ENCODE measurements around the gene ZNF683.

ZNF683 gene

DNA sequence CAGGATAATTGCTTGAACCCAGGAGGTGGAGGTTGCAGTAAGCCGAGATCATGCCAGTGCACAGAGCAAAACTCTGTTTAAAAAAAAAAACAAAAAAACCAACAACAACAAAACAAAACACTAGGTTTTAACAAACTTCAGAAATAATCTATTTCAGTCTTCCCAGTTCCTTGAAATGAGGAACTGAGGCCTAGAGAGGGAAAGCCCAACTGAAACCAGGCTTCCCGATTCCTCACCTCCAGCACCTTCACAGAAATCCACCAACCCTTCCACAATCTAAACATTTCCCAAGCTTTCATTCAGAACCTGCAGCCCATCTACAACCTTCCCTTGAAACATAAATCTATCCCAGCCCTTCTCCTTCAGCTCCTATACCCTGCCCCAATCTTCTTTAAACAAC is 55.4 kb downstream of the ZNF683 start:
- peak overlapping the region; percentile 89 for H3K9ac ChIP-seq (ENCODE audit: low read length)

DNA sequence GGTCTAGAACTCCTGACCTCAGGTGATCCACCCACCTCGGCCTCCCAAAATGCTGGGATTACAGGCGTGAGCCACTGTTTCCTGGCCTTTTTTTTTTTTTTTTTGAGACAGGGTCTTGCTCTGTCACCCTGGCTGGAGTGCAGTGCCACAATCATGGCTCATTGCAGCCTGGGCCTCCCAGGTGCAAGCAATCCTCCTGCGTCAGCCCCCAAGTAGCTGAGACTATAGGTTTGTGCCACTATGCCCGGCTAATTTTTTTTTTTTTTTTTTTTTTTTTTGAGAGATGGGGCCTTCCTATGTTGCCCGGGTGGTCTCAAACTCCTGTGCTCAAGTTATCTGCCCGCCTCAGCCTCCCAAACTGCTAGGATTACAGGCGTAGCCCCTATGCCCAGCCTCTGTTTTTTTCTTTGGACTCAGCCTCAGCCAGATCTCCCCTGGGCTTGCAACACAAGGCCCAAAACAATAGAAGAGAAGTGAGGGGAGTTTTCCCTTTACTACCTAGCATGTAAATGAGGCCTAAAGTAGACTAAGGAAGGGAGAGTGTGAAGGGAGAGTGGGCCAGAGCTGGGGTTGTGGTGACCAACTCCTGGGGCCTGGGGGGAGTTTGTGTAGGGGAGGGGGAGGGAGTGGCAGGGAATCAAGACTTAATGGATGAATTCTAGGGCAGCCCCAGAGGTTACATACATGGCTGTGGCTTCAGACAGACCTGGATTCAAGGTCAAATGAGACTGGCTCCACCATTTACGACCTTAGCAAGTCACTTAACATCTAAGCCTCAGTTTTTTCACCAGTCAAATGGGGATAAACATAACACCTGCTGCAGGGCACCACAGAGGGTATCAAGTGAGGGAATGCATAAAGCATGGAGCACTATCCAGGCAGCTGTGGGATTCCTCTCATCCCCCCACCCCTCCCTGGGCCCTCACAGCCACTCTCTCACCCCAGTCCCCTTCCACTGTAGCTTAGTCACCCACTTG is 56.4 kb downstream of the ZNF683 start:
- Histone ChIP-seq H3K36me3 (ENCODE audit: low read length) (no peaks in the 10 kb centered on the region), H3K4me2 (ENCODE audit: low read depth, low read length, poor library complexity, severe bottlenecking) (peak overlapping the region; percentile 84), H3K9me3 (ENCODE audit: insufficient read depth, low read length) (no peaks in the 10 kb centered on the region), H3K79me2 (ENCODE audit: insufficient read depth, low read length) (peaks cover 20% of the 10 kb centered on the region), H3F3A (ENCODE audit: insufficient read depth) (peaks cover 48% of the 10 kb centered on the region), H3K9ac (ENCODE audit: low read length) (peak overlapping the region; percentile 89), H3K4me3 (ENCODE audit: insufficient read depth, low read length, poor library complexity, severe bottlenecking) (peak overlapping the region; percentile 73), H2AFZ (ENCODE audit: low read depth, low read length, severe bottlenecking) (no peak overlapping the region), H3K27ac (ENCODE audit: low read depth, low read length) (peak overlapping the region; percentile 93), H3K9me2 (replicated peaks; ENCODE audit: insufficient read depth, low read length) (no peaks in the 10 kb centered on the region), H4K20me1 (ENCODE audit: low read depth, low read length) (no peaks in the 10 kb centered on the region), H3K27me3 (ENCODE audit: low read length) (no peaks in the 10 kb centered on the region)
- TF ChIP-seq, protein P1, sequence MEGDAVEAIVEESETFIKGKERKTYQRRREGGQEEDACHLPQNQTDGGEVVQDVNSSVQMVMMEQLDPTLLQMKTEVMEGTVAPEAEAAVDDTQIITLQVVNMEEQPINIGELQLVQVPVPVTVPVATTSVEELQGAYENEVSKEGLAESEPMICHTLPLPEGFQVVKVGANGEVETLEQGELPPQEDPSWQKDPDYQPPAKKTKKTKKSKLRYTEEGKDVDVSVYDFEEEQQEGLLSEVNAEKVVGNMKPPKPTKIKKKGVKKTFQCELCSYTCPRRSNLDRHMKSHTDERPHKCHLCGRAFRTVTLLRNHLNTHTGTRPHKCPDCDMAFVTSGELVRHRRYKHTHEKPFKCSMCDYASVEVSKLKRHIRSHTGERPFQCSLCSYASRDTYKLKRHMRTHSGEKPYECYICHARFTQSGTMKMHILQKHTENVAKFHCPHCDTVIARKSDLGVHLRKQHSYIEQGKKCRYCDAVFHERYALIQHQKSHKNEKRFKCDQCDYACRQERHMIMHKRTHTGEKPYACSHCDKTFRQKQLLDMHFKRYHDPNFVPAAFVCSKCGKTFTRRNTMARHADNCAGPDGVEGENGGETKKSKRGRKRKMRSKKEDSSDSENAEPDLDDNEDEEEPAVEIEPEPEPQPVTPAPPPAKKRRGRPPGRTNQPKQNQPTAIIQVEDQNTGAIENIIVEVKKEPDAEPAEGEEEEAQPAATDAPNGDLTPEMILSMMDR (IDR thresholded peaks at IDR 0.05; ENCODE audit: insufficient read depth, low read length, poor library complexity, severe bottlenecking), result no peak
- no peak for TF ChIP-seq EZH2phosphoT487 (conservative IDR thresholded peaks at IDR 0.05; ENCODE audit: low read length)

More for the DNA sequence above, 55.4 kb downstream of the ZNF683 start:
- H3K9me2 ChIP-seq (replicated peaks; ENCODE audit: insufficient read depth, low read length), result no peaks in the 10 kb centered on the region
- peak overlapping the region; percentile 73 for H3K4me3 ChIP-seq (ENCODE audit: insufficient read depth, low read length, poor library complexity, severe bottlenecking)
- TF ChIP-seq, protein P1 (IDR thresholded peaks at IDR 0.05; ENCODE audit: insufficient read depth, low read length, poor library complexity, severe bottlenecking), result no peak
- TF ChIP-seq EZH2phosphoT487 (conservative IDR thresholded peaks at IDR 0.05; ENCODE audit: low read length), result no peak
- H3F3A ChIP-seq (ENCODE audit: insufficient read depth), result peaks cover 50% of the 10 kb centered on the region
- no peaks in the 10 kb centered on the region for H4K20me1 ChIP-seq (ENCODE audit: low read depth, low read length)
- H3K9me3 ChIP-seq (ENCODE audit: insufficient read depth, low read length), result no peaks in the 10 kb centered on the region
- H2AFZ ChIP-seq (ENCODE audit: low read depth, low read length, severe bottlenecking), result no peak overlapping the region
- H3K27ac ChIP-seq (ENCODE audit: low read depth, low read length), result peak overlapping the region; percentile 93
- H3K4me2 ChIP-seq (ENCODE audit: low read depth, low read length, poor library complexity, severe bottlenecking), result peak overlapping the region; percentile 84
- H3K27me3 ChIP-seq (ENCODE audit: low read length), result no peaks in the 10 kb centered on the region
- peaks cover under 1% of the 10 kb centered on the region; the same call in 1 of the 2 replicates for H3K36me3 ChIP-seq (ENCODE audit: low read length)
- peaks cover 20% of the 10 kb centered on the region for H3K79me2 ChIP-seq (ENCODE audit: insufficient read depth, low read length)

DNA sequence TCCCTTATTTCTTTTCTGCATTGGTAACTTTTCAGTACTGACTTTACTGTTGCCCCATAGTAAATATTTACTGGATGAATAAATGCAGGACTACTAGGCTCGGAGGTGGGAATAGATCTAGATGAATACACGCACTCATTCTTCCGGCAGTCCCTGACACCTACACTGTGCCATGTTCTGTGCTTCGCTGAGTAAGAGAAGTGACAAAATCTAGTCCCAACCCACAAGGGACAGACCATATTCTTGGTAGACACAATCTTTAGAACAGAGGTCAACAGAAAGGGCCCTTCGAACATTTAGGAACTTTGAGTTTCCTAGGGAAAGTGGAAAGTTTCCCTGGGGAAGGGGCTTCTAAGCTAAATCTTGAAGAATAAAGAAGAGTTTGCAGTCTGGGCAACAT is 58.0 kb downstream of the ZNF683 start:
- no peaks in the 10 kb centered on the region for H3K9me3 ChIP-seq (ENCODE audit: insufficient read depth, low read length)
- H3K4me3 ChIP-seq (ENCODE audit: insufficient read depth, low read length, poor library complexity, severe bottlenecking), result no peak overlapping the region
- H2AFZ ChIP-seq (ENCODE audit: low read depth, low read length, severe bottlenecking), result no peak overlapping the region
- no peaks in the 10 kb centered on the region for H4K20me1 ChIP-seq (ENCODE audit: low read depth, low read length)
- H3F3A ChIP-seq (ENCODE audit: insufficient read depth), result peaks cover 31% of the 10 kb centered on the region
- H3K36me3 ChIP-seq (ENCODE audit: low read length), result no peaks in the 10 kb centered on the region
- H3K27ac ChIP-seq (ENCODE audit: low read depth, low read length), result peak overlapping the region; percentile 7; the same call in 1 of the 2 replicates
- peaks cover 20% of the 10 kb centered on the region for H3K79me2 ChIP-seq (ENCODE audit: insufficient read depth, low read length)
- no peaks in the 10 kb centered on the region for H3K27me3 ChIP-seq (ENCODE audit: low read length)
- no peak overlapping the region for H3K4me2 ChIP-seq (ENCODE audit: low read depth, low read length, poor library complexity, severe bottlenecking)
- TF ChIP-seq EZH2phosphoT487 (conservative IDR thresholded peaks at IDR 0.05; ENCODE audit: low read length), result no peak
- TF ChIP-seq, protein P1 (IDR thresholded peaks at IDR 0.05; ENCODE audit: insufficient read depth, low read length, poor library complexity, severe bottlenecking), result no peak
- H3K9ac ChIP-seq (ENCODE audit: low read length), result no peak overlapping the region
- H3K9me2 ChIP-seq (replicated peaks; ENCODE audit: insufficient read depth, low read length), result no peaks in the 10 kb centered on the region
